B cell (primary cell): ENCODE data around the gene INSC. TPM values are rescaled to one million over a fixed set of nuclear protein-coding genes. Genes with fewer than 3 reads are reported as not detected.

Experiments used
- ATAC-seq: fragments of 200-7000 bp; cut with Tn5 transposase; one replicate; pipeline ENCODE4 v1.10.0; 2021; ENCODE audit warnings: low read depth, mild to moderate bottlenecking, moderate number of reproducible peaks, moderate library complexity
- CTCF ChIA-PET: fragments of 350-600 bp; sonication (Branson Sonifier 250); formaldehyde crosslinking; loops from one replicate; lab custom pipeline; 2021; ENCODE audit warnings: antibody characterized with exemption, inconsistent platforms; lab: Charles Lee
- POLR2A ChIA-PET: fragments of 350-600 bp; sonication (Branson Sonifier 250); formaldehyde crosslinking; loops from one replicate; lab custom pipeline; 2021; ENCODE audit warnings: antibody characterized with exemption; lab: Charles Lee
- DNase-seq: peaks from one replicate; pipeline ENCODE4 v3.0.0; 2013
- H2AFZ ChIP-seq: 2 replicates; pipeline ENCODE4 v1.6.1; 2012; ENCODE audit warnings: mild to moderate bottlenecking, low read depth, low read length; ENCODE audit not compliant: insufficient read depth, poor library complexity, severe bottlenecking
- H3K27ac ChIP-seq, 2 donors: 1 replicate in 1 of 2; 2 replicates in 1 of 2; pipeline ENCODE4 v1.5.1; 2012 to 2013; ENCODE audit warnings: low read length in 2 of 2, mild to moderate bottlenecking in 2 of 2, moderate library complexity in 1 of 2
- H3K27me3 ChIP-seq, 4 experiments: fragments of 200-600 bp in 1 of 4; sonication (generic) in 1 of 4; replicated peaks in 1 of 4; 1 replicate in 2 of 4; 2 replicates in 2 of 4; pipeline versions ENCODE4 v1.6.1 to v1.7.0; 2013 to 2016; ENCODE audit warnings: low read length in 3 of 4, mild to moderate bottlenecking in 2 of 4, mixed read lengths in 1 of 4, moderate library complexity in 1 of 4; ENCODE audit not compliant: insufficient read depth in 4 of 4, control insufficient read depth in 3 of 4; ENCODE audit errors: control extremely low read depth in 1 of 4
- H3K36me3 ChIP-seq, 2 experiments: replicated peaks in 1 of 2; 1 replicate in 1 of 2; 2 replicates in 1 of 2; pipeline versions ENCODE4 v1.6.1 to v1.7.1; 2013; ENCODE audit warnings: low read length in 1 of 2; ENCODE audit not compliant: insufficient read depth in 2 of 2, control insufficient read depth in 1 of 2; ENCODE audit errors: control extremely low read depth in 1 of 2, extremely low read depth in 1 of 2
- H3K4me1 ChIP-seq, 2 donors: fragments of 200-600 bp in 1 of 2; sonication (generic) in 1 of 2; 1 replicate in 1 of 2; 2 replicates in 1 of 2; pipeline versions ENCODE4 v1.5.1 to v1.6.1; 2013 to 2017; ENCODE audit warnings: low read length in 2 of 2; ENCODE audit not compliant: control insufficient read depth in 2 of 2, insufficient read depth in 2 of 2
- H3K4me2 ChIP-seq: replicated peaks from 2 replicates; pipeline ENCODE3; 2012; ENCODE audit warnings: mild to moderate bottlenecking, low read depth, low read length; ENCODE audit not compliant: poor library complexity, severe bottlenecking
- H3K4me3 ChIP-seq, 5 experiments: fragments of 200-600 bp in 1 of 5; sonication (generic) in 1 of 5; 1 replicate in 3 of 5; 2 replicates in 2 of 5; pipeline versions ENCODE4 v1.5.1 to v1.7.0; 2011 to 2016; ENCODE audit warnings: low read length in 4 of 5, mild to moderate bottlenecking in 4 of 5, low read depth in 2 of 5, control low read depth in 1 of 5, moderate library complexity in 1 of 5; ENCODE audit not compliant: insufficient read depth in 1 of 5; ENCODE audit errors: control extremely low read depth in 1 of 5, extremely low read depth in 1 of 5
- H3K79me2 ChIP-seq: fragments of 200-600 bp; sonication (generic); one replicate; pipeline ENCODE4 v1.6.0; 2016; ENCODE audit warnings: low read length; ENCODE audit not compliant: control insufficient read depth, insufficient read depth
- H3K9ac ChIP-seq: fragments of 200-600 bp; sonication (generic); 2 replicates; pipeline ENCODE4 v1.6.1; 2017; ENCODE audit warnings: mild to moderate bottlenecking, low read length, moderate library complexity
- H3K9me3 ChIP-seq, 3 donors: one replicate each; pipeline versions ENCODE4 v1.6.1 to v1.7.1; 2013; ENCODE audit warnings: low read length in 2 of 3; ENCODE audit not compliant: control insufficient read depth in 2 of 3, insufficient read depth in 1 of 3; ENCODE audit errors: control extremely low read depth in 1 of 3
- H4K20me1 ChIP-seq: 2 replicates; pipeline ENCODE4 v1.6.0; 2012; ENCODE audit warnings: mild to moderate bottlenecking, low read length; ENCODE audit not compliant: insufficient read depth, control insufficient read depth, poor library complexity, severe bottlenecking
- H3K27ac Mint-ChIP-seq: one replicate; pipeline ENCODE4 v1.8.0; 2021; ENCODE audit warnings: mixed read lengths
- H3K27me3 Mint-ChIP-seq: one replicate; pipeline ENCODE4 v1.8.0; 2021; ENCODE audit warnings: mixed read lengths
- H3K4me1 Mint-ChIP-seq: one replicate; pipeline ENCODE4 v1.8.0; 2021; ENCODE audit warnings: mixed read lengths
- H3K4me3 Mint-ChIP-seq: one replicate; pipeline ENCODE4 v1.8.0; 2021; ENCODE audit warnings: mixed read lengths
- H3K9me3 Mint-ChIP-seq: one replicate; pipeline ENCODE4 v1.8.0; 2022; ENCODE audit warnings: mixed read lengths; ENCODE audit not compliant: insufficient read depth
- EZH2 ChIP-seq: IDR thresholded peaks from 2 replicates; pipeline ENCODE4 v1.6.1; 2012; ENCODE audit warnings: borderline replicate concordance, low read depth, mild to moderate bottlenecking, moderate library complexity, low read length; ENCODE audit not compliant: insufficient read depth, poor library complexity, severe bottlenecking
- WGBS: methylation state at CpG from one replicate; pipeline ENCODE4 v1.1.5; 2013; ENCODE audit warnings: missing lambda C conversion rate; ENCODE audit not compliant: insufficient coverage; 5-methylcytosine and 5-hydroxymethylcytosine counted together
- intact Hi-C: fragments of 100-400 bp; cut with micrococcal nuclease; formaldehyde crosslinking; loops from one replicate; pipeline ENCODE4 v1.10.0; 2022
- polyA plus RNA-seq: library from polyadenylated mRNA; depleted of rRNA; stranded (reverse); fragments of >200 nt; gene quantifications from 2 replicates; pipeline ENCODE4 v1.2.3, GENCODE V29; 2012
- total RNA-seq, 2 donors: library from RNA; stranded (reverse); fragments of 120-200 nt in 1 of 2; gene quantifications; 1 replicate in 1 of 2; 2 replicates in 1 of 2; pipeline versions ENCODE4 v1.2.3 to v1.2.4, GENCODE V29; 2013 to 2022
- TF ChIP-seq, protein P1 (sequence below): fragments of 200-600 bp; IDR thresholded peaks from one replicate; pipeline ENCODE4 v1.8.0; 2022; ENCODE audit warnings: antibody characterized with exemption, mild to moderate bottlenecking

INSC gene
- total and polyA plus RNA-seq, 2 donors (not counting 1 experiment from before 2014, with no cell fraction given) = 0.10 TPM; not detected in 1

DNA sequence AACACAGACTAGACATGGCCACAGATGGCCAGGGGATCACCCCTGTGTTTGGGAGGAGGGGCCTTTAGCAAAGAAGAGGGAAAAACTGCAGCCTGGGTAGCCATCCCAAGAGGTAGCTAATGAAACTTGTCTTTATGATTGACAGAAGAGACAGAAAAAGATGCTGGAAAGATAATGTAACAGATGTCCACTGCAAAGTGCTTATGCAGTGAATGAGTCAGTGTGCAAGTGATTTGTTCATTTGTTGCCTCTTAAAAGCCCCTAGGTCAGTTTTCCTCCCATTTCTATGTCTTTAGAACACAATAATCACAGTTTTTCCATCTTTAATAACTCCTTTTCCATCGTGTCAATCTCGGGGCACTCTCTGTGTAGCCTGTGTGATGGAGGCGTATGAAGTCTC, 57.2 kb downstream of the INSC start:
- Histone ChIP-seq H3K9me3 (no peaks in the 10 kb centered on the region), H3K4me2 (no peak overlapping the region), H3K79me2 (no peaks in the 10 kb centered on the region), H3K4me1 (no peaks in the 10 kb centered on the region), H3K27me3 (peaks cover 0 to 4% (median 0%) of the 10 kb centered on the region in 4 experiments), H3K4me3 (no peak overlapping the region), H4K20me1 (no peaks in the 10 kb centered on the region), H3K27ac (no peak overlapping the region), H3K9ac (no peak overlapping the region), H2AFZ (no peak overlapping the region), H3K36me3 (no peaks in the 10 kb centered on the region)
- no peaks in the 10 kb centered on the region for H3K9me3 Mint-ChIP-seq
- TF ChIP-seq EZH2 = no peak
- TF ChIP-seq, protein P1, sequence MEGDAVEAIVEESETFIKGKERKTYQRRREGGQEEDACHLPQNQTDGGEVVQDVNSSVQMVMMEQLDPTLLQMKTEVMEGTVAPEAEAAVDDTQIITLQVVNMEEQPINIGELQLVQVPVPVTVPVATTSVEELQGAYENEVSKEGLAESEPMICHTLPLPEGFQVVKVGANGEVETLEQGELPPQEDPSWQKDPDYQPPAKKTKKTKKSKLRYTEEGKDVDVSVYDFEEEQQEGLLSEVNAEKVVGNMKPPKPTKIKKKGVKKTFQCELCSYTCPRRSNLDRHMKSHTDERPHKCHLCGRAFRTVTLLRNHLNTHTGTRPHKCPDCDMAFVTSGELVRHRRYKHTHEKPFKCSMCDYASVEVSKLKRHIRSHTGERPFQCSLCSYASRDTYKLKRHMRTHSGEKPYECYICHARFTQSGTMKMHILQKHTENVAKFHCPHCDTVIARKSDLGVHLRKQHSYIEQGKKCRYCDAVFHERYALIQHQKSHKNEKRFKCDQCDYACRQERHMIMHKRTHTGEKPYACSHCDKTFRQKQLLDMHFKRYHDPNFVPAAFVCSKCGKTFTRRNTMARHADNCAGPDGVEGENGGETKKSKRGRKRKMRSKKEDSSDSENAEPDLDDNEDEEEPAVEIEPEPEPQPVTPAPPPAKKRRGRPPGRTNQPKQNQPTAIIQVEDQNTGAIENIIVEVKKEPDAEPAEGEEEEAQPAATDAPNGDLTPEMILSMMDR = no peak
- H3K27ac Mint-ChIP-seq = no peak overlapping the region
- H3K27me3 Mint-ChIP-seq = peaks cover 31% of the 10 kb centered on the region
- H3K4me1 Mint-ChIP-seq = no peaks in the 10 kb centered on the region
- ChIA-PET POLR2A (no interaction called here), CTCF (no interaction called here)
- 92% methylated on average over 2 of the region's 3 CpGs for WGBS
- intact Hi-C loops = no loop called here
- H3K4me3 Mint-ChIP-seq = no peak overlapping the region
- no peak for ATAC-seq
- no peak for DNase-seq

DNA sequence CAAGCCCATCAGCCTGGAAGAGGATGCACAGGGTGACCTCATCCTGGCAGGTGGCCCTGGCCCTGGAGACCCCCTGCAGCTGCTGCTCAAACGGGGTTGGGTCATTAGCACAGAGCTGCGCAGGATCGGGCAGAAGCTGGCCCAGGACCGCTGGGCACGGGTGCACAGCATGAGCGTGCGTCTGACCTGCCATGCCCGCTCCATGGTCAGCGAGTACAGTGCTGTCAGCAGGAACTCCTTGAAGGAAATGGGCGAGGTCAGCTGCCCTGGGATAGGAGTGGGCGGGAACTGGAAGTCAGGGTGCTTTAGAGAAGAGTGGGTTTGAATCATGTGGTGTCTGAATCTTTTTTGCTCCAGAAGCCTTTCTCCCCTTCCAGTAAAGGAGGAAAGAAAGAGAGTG, 61.1 kb downstream of the INSC start:
- no peak for ATAC-seq
- Histone ChIP-seq H3K9me3 (no peaks in the 10 kb centered on the region), H3K79me2 (no peaks in the 10 kb centered on the region), H3K4me1 (no peaks in the 10 kb centered on the region), H3K9ac (no peak overlapping the region), H2AFZ (no peak overlapping the region), H3K4me3 (no peak overlapping the region), H3K27me3 (peaks cover 0 to 7% (median 0%) of the 10 kb centered on the region in 4 experiments), H3K4me2 (no peak overlapping the region), H4K20me1 (no peaks in the 10 kb centered on the region), H3K36me3 (no peaks in the 10 kb centered on the region), H3K27ac (no peak overlapping the region)
- Mint-ChIP-seq H3K27ac (no peak overlapping the region), H3K9me3 (no peaks in the 10 kb centered on the region), H3K27me3 (peaks cover 41% of the 10 kb centered on the region), H3K4me1 (no peaks in the 10 kb centered on the region), H3K4me3 (no peak overlapping the region)
- POLR2A ChIA-PET = no interaction called here
- TF ChIP-seq, protein P1 = no peak
- no peak for TF ChIP-seq EZH2
- intact Hi-C loops = no loop called here
- DNase-seq = no peak
- 88% methylated on average over 10 of the region's 11 CpGs for WGBS
- CTCF ChIA-PET = no interaction called here
